ENCODE measurements around the gene CHPF.
A peak's percentile ranks its signal among the peaks of the same experiment; 100 is the strongest.

DNA sequence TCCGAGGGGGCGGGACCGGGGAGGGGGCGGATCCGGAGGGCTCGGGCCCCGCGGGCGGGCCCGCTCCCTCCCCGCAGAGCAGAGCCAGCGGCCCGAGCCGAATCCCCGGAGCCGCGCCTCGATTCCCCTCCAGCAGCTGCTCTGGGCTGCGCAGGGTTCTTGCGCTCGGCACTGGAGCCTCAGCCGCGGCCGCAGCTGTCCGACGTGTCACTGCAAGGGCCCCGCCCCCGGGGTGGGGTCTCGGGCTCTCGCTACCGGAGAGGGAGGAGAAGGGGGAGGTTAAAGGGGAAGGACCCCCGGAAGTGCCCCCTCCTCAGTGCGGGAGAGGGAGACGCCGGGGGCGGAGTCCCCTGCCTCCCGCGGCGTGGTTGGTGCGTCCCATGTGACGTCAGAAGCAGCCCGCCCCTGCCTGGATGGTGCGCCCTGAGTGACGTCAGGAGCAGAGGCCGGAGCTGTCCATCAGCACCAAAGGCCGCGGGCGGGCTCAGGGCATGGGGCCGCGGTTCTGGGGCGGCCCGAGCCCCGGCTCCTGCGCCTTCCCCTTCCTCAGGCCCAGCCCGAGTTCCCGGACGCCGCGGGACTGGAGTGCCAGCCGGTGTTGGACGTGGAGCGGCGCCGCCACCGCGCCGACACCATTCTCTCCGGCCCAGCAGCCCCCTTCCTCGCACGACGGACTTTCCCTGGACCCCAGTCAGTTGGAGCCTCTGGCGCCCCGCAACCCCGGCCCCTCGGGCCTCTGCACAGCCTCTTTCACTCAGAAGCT is at the start of gene CHPF, which contains the start of gene TMEM198:
- TF ChIP-seq, protein P1, sequence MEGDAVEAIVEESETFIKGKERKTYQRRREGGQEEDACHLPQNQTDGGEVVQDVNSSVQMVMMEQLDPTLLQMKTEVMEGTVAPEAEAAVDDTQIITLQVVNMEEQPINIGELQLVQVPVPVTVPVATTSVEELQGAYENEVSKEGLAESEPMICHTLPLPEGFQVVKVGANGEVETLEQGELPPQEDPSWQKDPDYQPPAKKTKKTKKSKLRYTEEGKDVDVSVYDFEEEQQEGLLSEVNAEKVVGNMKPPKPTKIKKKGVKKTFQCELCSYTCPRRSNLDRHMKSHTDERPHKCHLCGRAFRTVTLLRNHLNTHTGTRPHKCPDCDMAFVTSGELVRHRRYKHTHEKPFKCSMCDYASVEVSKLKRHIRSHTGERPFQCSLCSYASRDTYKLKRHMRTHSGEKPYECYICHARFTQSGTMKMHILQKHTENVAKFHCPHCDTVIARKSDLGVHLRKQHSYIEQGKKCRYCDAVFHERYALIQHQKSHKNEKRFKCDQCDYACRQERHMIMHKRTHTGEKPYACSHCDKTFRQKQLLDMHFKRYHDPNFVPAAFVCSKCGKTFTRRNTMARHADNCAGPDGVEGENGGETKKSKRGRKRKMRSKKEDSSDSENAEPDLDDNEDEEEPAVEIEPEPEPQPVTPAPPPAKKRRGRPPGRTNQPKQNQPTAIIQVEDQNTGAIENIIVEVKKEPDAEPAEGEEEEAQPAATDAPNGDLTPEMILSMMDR (IDR thresholded peaks at IDR 0.05) = no peak
- TF ChIP-seq POLR2A (IDR thresholded peaks at IDR 0.05; ENCODE audit: low read depth) (no peak), POLR2AphosphoS5 (IDR thresholded peaks at IDR 0.05) (peak; percentile 76 to 84), EP300 (IDR thresholded peaks at IDR 0.05) (no peak)
